NCI-H187 treated with DMSO at 0.1 percent for 48 hours (cell line): ENCODE measurements around the gene NEU4.

Experiments
- DNase-seq: peaks from one replicate; lab custom pipeline; 2025; lab: John Stamatoyannopoulos, UW

Gene NEU4

GRCh38 chr2:241852981-241853631 is 44.1 kb downstream of the NEU4 start:
- no peak for DNase-seq

GRCh38 chr2:241853651-241854341 is 44.8 kb downstream of the NEU4 start:
- no peak for DNase-seq

- DNase-seq = no peak
These were observed 45.6 kb downstream of the NEU4 start for GRCh38 chr2:241854342-241855244.

- DNase-seq = no peak
These were observed 46.4 kb downstream of the NEU4 start for GRCh38 chr2:241855245-241855887.

DNA sequence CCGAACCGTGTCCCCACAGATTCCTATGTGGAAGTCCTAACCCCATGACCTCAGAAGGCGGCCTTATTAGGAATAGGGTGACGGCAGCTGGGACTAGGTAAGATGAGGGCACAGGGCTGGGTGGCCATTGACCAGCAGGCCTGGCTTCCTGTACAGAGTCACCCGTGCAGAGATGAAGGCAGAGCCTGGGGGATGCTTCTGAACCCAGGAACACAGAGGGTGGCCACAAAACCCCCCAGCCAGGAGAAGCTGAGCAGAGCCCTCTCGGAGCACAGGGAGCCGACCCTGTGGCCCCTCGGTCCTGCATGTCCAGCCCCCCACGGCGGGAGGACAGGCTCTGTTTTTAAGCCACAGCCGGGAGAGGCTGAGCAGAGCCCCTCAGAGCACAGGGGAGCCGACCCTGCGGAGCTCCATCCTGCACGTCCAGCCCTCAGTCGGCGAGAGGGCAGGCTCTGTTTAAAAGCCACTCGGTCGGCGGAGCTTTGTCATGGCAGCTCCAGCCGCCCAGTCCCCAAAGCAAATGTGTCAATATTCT is 47.0 kb downstream of the NEU4 start:
- DNase-seq = no peak

GRCh38 chr2:241857041-241857541 is 48.1 kb downstream of the NEU4 start:
- no peak for DNase-seq

GRCh38 chr2:241857572-241858121 is 48.7 kb downstream of the NEU4 start:
- DNase-seq = no peak

GRCh38 chr2:241858206-241859016 is 49.4 kb downstream of the NEU4 start, which contains the start of gene PDCD1:
Gene PDCD1, minus strand, starts transcription at chr2:241858894. Its CDS starts 56 bp downstream, at chr2:241858838.
- no peak for DNase-seq

DNA sequence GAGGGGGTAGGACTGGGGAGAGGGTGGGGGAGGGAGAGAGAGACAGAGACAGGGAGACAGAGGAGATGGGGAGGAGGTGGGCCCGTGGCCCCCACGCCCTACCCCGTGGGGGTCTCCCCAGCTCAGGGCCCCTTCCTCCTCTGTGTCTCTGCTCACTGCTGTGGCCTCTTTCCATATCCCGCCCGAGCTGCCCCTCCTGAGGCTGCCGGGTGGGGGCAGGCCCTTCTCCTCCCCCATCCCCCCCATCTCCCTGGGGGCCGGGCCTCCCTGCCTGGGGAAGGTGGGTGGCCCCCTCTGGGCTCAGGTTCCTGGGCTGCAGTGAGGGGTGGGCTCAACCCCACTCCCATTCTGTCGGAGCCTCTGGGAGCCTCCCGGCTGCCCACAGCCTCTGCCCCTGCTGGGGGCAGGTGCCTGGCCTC is 50.0 kb downstream of the NEU4 start:
- DNase-seq = no peak

DNA sequence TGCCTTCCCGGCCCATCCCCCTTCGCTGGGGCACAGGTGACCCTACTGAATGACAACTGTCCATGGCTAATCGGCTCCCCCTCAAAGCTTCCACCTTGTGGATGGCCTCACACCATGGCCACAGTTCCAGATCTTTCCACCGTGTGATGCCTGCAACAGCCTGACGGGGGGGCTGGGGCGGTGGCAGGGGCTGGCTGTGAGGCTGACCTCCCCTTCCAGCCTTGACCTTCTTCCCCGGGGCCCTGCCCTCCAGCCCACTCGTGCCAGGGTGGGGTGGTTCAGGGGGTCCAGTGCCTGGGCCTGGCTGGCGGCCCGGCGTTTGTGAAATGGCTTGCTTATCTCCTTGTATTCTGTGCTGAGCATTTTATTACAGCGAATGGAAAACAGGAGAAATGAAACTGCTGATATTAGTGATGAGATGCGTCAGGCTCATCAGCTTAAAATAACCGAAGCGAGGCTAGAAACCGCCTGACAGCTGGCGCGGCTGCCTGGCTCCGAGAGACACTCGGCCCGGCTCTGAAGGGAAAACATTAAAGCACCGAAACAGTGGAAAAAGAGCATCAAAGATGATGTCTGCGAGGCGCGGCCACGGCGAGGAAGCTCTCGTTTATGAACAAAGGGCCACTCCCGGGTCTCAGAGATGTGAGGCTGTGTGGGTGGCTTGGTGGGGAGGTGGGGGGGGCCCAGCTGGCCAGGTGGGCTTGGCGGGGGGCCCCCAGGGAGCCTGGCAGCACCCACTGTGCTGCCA is 50.6 kb downstream of the NEU4 start:
- DNase-seq = no peak

GRCh38 chr2:241860184-241861078 is 51.4 kb downstream of the NEU4 start:
- DNase-seq = no peak

DNA sequence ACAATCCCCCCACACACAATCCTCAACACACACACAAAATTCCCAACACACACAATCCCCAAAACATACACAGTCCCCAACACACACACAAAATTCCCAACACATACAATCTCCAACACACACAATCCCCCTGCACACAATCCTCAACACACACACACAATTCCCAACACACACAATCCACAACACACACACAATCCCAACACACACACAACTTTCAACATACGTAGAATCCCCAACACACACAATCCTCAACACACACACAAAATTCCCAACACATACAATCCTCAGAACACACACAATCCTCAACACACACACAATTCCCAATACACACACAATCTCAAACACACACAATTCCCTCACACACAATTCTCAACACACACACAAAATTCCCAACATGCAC is 52.3 kb downstream of the NEU4 start:
- no peak for DNase-seq

DNA sequence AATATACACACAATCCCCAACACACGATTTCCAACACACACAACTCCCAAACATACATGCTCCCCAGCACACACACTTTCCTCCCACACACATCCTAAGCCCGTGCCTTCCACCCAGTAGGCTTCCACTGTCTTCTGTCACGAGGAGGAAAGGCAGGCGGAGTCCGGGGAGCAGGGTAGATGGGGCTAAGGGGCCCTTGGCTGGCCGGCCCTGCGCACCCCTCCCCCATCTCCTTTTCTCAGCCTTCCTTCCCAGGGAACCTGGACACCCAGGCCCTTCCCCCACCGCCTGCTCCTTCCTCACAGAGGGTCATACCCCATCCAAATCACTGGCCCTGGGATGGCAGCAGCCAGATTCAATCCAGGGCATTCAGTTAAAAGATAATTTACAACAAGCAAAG is 53.1 kb downstream of the NEU4 start:
- no peak for DNase-seq

DNA sequence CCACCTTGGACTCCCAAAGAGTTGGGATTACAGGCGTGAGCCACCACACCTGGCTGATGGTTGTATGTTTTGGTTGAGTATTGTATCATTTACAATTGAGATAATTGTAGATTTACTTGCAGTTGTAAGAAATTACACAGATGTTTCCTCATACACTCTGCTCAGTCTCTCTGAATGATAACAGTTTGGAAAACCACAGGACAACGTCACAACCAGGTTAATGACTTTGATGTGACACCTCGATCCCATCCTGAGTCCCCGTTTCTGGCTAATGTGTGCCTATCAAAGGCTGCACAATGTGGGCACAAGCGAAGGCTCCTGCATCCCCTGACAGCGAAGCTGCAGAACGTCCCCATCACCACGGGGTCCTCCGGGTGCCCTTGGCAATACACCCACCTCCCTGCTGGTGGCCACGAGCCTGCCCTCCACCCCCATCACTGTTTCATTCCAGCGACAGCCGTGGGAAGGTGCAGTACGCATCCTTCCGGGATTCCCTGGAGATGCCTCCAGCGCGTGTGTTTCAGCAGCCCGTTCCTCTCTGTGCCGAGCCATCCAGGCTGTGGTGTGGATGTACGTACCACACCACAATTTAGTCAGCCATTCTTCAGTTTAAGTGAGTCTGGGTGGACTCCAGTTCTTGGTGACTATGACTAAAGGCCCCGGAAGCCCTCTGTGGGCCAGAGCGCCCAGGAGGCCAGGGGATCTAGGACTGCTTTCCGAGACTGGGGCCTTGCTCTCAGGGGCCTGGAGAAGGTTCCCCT is 54.0 kb downstream of the NEU4 start:
- no peak for DNase-seq

GRCh38 chr2:241863536-241863954 is 54.6 kb downstream of the NEU4 start:
- no peak for DNase-seq

GRCh38 chr2:241864168-241864849 is 55.3 kb downstream of the NEU4 start:
- DNase-seq = no peak

DNA sequence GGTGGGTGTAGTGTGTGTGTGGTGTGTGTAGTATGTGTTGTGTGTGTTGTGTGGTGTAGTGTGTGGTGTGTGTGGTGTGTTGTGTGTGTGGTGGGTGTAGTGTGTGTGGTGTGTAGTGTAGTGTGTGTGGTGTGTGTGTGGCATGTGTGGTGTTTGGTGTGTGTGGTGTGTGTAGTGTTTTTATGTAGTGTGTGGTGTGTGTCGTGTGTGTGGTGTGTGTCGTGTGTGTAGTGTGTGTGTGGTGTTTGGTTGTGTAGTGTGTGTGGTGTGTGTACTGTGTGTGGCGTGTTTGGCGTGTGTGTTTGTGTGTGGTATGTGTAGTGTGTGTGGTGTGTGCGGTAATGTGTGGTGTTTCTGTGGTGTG is 55.8 kb downstream of the NEU4 start:
- no peak for DNase-seq
